ENCODE measurements around the gene ITGA7. TPM values are rescaled to one million over a fixed set of nuclear protein-coding genes. Genes with fewer than 3 reads are reported as not detected.

ITGA7 gene
- total RNA-seq, 1 donor from 2014 or later: 43.4 TPM

- Histone ChIP-seq H3K79me2 (ENCODE audit: low read depth) (peaks cover 56% of the 10 kb centered on the region), H4K20me1 (ENCODE audit: low read depth) (peaks cover 65% of the 10 kb centered on the region), H3F3A (ENCODE audit: low read depth) (peaks cover 54% of the 10 kb centered on the region), H2AFZ (replicated peaks) (no peak overlapping the region), H3K36me3 (peaks cover 7% of the 10 kb centered on the region), H3K9me3 (ENCODE audit: low read depth) (no peaks in the 10 kb centered on the region), H3K4me3 (no peak overlapping the region), H3K4me1 (peaks cover 22% of the 10 kb centered on the region), H3K4me2 (no peak overlapping the region), H3K27me3 (no peaks in the 10 kb centered on the region), H3K27ac (no peak overlapping the region), H3K9ac (no peak overlapping the region)
- H3K9me3 Mint-ChIP-seq: peaks cover 2% of the 10 kb centered on the region
- H3K27me3 Mint-ChIP-seq (ENCODE audit: insufficient read depth, low read depth): peaks cover 2% of the 10 kb centered on the region
- TF ChIP-seq EZH2phosphoT487 (IDR thresholded peaks at IDR 0.05) (no peak), CTCF (IDR thresholded peaks at IDR 0.05) (no peak), EZH2 (IDR thresholded peaks at IDR 0.05) (no peak)
- H3K4me3 Mint-ChIP-seq: peak overlapping the region; percentile 18
- H3K4me1 Mint-ChIP-seq: peaks cover 44% of the 10 kb centered on the region
- peaks cover 44% of the 10 kb centered on the region for H3K36me3 Mint-ChIP-seq
- no peak overlapping the region for H3K27ac Mint-ChIP-seq
- DNase-seq (ENCODE audit: low spot score): no peak
Observed at GRCh38 chr12:55748230-55748993, 40.7 kb upstream of the ITGA7 start.

- peaks cover 51% of the 10 kb centered on the region for H3F3A ChIP-seq (ENCODE audit: low read depth)
- peaks cover 26% of the 10 kb centered on the region for H3K4me1 ChIP-seq
- no peak for DNase-seq (ENCODE audit: low spot score)
- TF ChIP-seq EZH2 (IDR thresholded peaks at IDR 0.05) (no peak), EZH2phosphoT487 (IDR thresholded peaks at IDR 0.05) (no peak), CTCF (IDR thresholded peaks at IDR 0.05) (no peak)
- Mint-ChIP-seq H3K4me1 (peaks cover 51% of the 10 kb centered on the region), H3K36me3 (peaks cover 32% of the 10 kb centered on the region), H3K9me3 (peaks cover 2% of the 10 kb centered on the region), H3K4me3 (peak overlapping the region; percentile 97), H3K27ac (peak overlapping the region; percentile 88), H3K27me3 (ENCODE audit: insufficient read depth, low read depth) (peaks cover 2% of the 10 kb centered on the region)
- peak overlapping the region; percentile 91 for H3K27ac ChIP-seq
- peak overlapping the region; percentile 96 for H3K4me3 ChIP-seq
- peaks cover 58% of the 10 kb centered on the region for H4K20me1 ChIP-seq (ENCODE audit: low read depth)
- peaks cover 59% of the 10 kb centered on the region for H3K79me2 ChIP-seq (ENCODE audit: low read depth)
- H2AFZ ChIP-seq (replicated peaks): no peak overlapping the region
- H3K9ac ChIP-seq: peak overlapping the region; percentile 28
- H3K9me3 ChIP-seq (ENCODE audit: low read depth): no peaks in the 10 kb centered on the region
- no peaks in the 10 kb centered on the region for H3K36me3 ChIP-seq
- H3K4me2 ChIP-seq: peak overlapping the region; percentile 96
- no peaks in the 10 kb centered on the region for H3K27me3 ChIP-seq
Observed at GRCh38 chr12:55746913-55747231, 39.2 kb upstream of the ITGA7 start.

- H3K27me3 Mint-ChIP-seq (ENCODE audit: insufficient read depth, low read depth): peaks cover 2% of the 10 kb centered on the region
- H3K4me2 ChIP-seq: peak overlapping the region; percentile 96
- peak overlapping the region; percentile 88 for H3K27ac Mint-ChIP-seq
- peak overlapping the region; percentile 97 for H3K4me3 Mint-ChIP-seq
- DNase-seq (ENCODE audit: low spot score): no peak
- H3F3A ChIP-seq (ENCODE audit: low read depth): peaks cover 54% of the 10 kb centered on the region
- H4K20me1 ChIP-seq (ENCODE audit: low read depth): peaks cover 53% of the 10 kb centered on the region
- no peaks in the 10 kb centered on the region for H3K27me3 ChIP-seq
- H3K27ac ChIP-seq: peak overlapping the region; percentile 91
- H3K4me3 ChIP-seq: peak overlapping the region; percentile 96
- peaks cover 55% of the 10 kb centered on the region for H3K4me1 Mint-ChIP-seq
- H3K36me3 ChIP-seq: no peaks in the 10 kb centered on the region
- no peaks in the 10 kb centered on the region for H3K9me3 ChIP-seq (ENCODE audit: low read depth)
- H3K4me1 ChIP-seq: peaks cover 29% of the 10 kb centered on the region
- H3K9ac ChIP-seq: peak overlapping the region; percentile 28
- H2AFZ ChIP-seq (replicated peaks): no peak overlapping the region
- peaks cover 64% of the 10 kb centered on the region for H3K79me2 ChIP-seq (ENCODE audit: low read depth)
- peaks cover 2% of the 10 kb centered on the region for H3K9me3 Mint-ChIP-seq
- TF ChIP-seq EZH2 (IDR thresholded peaks at IDR 0.05) (no peak), EZH2phosphoT487 (IDR thresholded peaks at IDR 0.05) (no peak), CTCF (IDR thresholded peaks at IDR 0.05) (no peak)
- H3K36me3 Mint-ChIP-seq: peaks cover 31% of the 10 kb centered on the region
Observed at GRCh38 chr12:55746174-55746912, 38.6 kb upstream of the ITGA7 start.

All from neural progenitor cell (in vitro differentiated cells).